Urinary bladder (tissue), 4 donors: Measurements from ENCODE around the gene FAM222A. TPM values are rescaled to one million over a fixed set of nuclear protein-coding genes. Genes with fewer than 3 reads are reported as not detected.

Experiments
- DNase-seq: peaks from one replicate; pipeline ENCODE4 v3.0.0-alpha.2; 2015; ENCODE audit errors: extremely low spot score
- H3K27ac ChIP-seq: one replicate; pipeline ENCODE4 v1.5.1; 2013; ENCODE audit warnings: low read depth, mild to moderate bottlenecking, moderate library complexity
- H3K36me3 ChIP-seq: one replicate; pipeline ENCODE4 v1.6.1; 2013; ENCODE audit warnings: mild to moderate bottlenecking, moderate library complexity; ENCODE audit not compliant: insufficient read depth
- H3K4me1 ChIP-seq: one replicate; pipeline ENCODE4 v1.6.1; 2013; ENCODE audit warnings: mild to moderate bottlenecking, moderate library complexity; ENCODE audit not compliant: insufficient read depth
- H3K4me3 ChIP-seq: one replicate; pipeline ENCODE4 v1.5.1; 2013; ENCODE audit warnings: low read depth, low read length
- WGBS: extraction: QIAGEN DNeasy Blood & Tissue Kit; methylation state at CpG from one replicate; pipeline ENCODE4 v1.1.7; 2013; 5-methylcytosine and 5-hydroxymethylcytosine counted together
- polyA plus RNA-seq: library from polyadenylated mRNA; stranded (reverse); fragments of 200-250 nt; gene quantifications from one replicate; pipeline ENCODE4 v1.2.3, GENCODE V29; 2013
- total RNA-seq: library from RNA; depleted of rRNA; stranded (reverse); fragments of >200 nt; gene quantifications from one replicate; pipeline ENCODE4 v1.2.3, GENCODE V29; 2014
- donor health status: healthy with polysubstance abuse.
- donor health status: healthy.

The FAM222A gene
- total and polyA plus RNA-seq, 2 donors: 1.2 TPM

GRCh38 chr12:109737631-109738030 is 24.0 kb downstream of the FAM222A start:
- 77% methylated on average over 7 of the region's 7 CpGs for WGBS
- no peak overlapping the region for H3K4me3 ChIP-seq
- no peak for DNase-seq

GRCh38 chr12:109738209-109738608 is 24.6 kb downstream of the FAM222A start:
- no peaks in the 10 kb centered on the region for H3K4me1 ChIP-seq
- no peaks in the 10 kb centered on the region for H3K36me3 ChIP-seq
- no peak overlapping the region for H3K4me3 ChIP-seq
- H3K27ac ChIP-seq: no peak overlapping the region
- 70% methylated on average over 4 of the region's 4 CpGs for WGBS
- DNase-seq: no peak

More at GRCh38 chr12:109737631-109738030, 24.0 kb downstream of the FAM222A start:
- Histone ChIP-seq H3K4me1 (no peaks in the 10 kb centered on the region), H3K27ac (no peak overlapping the region), H3K36me3 (no peaks in the 10 kb centered on the region)

GRCh38 chr12:109738878-109739665 is 25.4 kb downstream of the FAM222A start:
- Histone ChIP-seq H3K27ac (no peak overlapping the region), H3K36me3 (no peaks in the 10 kb centered on the region), H3K4me3 (no peak overlapping the region), H3K4me1 (no peaks in the 10 kb centered on the region)
- 84% methylated on average over 6 of the region's 6 CpGs for WGBS
- no peak for DNase-seq

- Histone ChIP-seq H3K27ac (no peak overlapping the region), H3K36me3 (no peaks in the 10 kb centered on the region), H3K4me1 (no peaks in the 10 kb centered on the region), H3K4me3 (no peak overlapping the region)
- WGBS: 36% methylated on average over 18 of the region's 18 CpGs
- DNase-seq: no peak
Measured at GRCh38 chr12:109739747-109740693, 26.4 kb downstream of the FAM222A start.

- 90% methylated on average over 10 of the region's 10 CpGs for WGBS
- Histone ChIP-seq H3K36me3 (no peaks in the 10 kb centered on the region), H3K4me1 (no peaks in the 10 kb centered on the region), H3K27ac (no peak overlapping the region), H3K4me3 (no peak overlapping the region)
- DNase-seq: no peak
Measured at GRCh38 chr12:109740694-109741245, 27.1 kb downstream of the FAM222A start.

GRCh38 chr12:109741286-109741969 is 27.8 kb downstream of the FAM222A start:
- DNase-seq: no peak

GRCh38 chr12:109741970-109742703 is 28.5 kb downstream of the FAM222A start:
- Histone ChIP-seq H3K4me3 (no peak overlapping the region), H3K27ac (no peak overlapping the region), H3K4me1 (no peaks in the 10 kb centered on the region), H3K36me3 (no peaks in the 10 kb centered on the region)
- DNase-seq: no peak
- WGBS: 86% methylated on average over 14 of the region's 14 CpGs

More at GRCh38 chr12:109741286-109741969, 27.8 kb downstream of the FAM222A start:
- Histone ChIP-seq H3K36me3 (no peaks in the 10 kb centered on the region), H3K4me3 (no peak overlapping the region), H3K27ac (no peak overlapping the region), H3K4me1 (no peaks in the 10 kb centered on the region)
- 90% methylated on average over 4 of the region's 4 CpGs for WGBS

GRCh38 chr12:109743076-109743910 is 29.7 kb downstream of the FAM222A start:
- WGBS: 90% methylated on average over 17 of the region's 17 CpGs
- H3K27ac ChIP-seq: no peak overlapping the region
- no peaks in the 10 kb centered on the region for H3K4me1 ChIP-seq
- no peak for DNase-seq
- H3K36me3 ChIP-seq: no peaks in the 10 kb centered on the region
- no peak overlapping the region for H3K4me3 ChIP-seq

- no peak overlapping the region for H3K27ac ChIP-seq
- no peak for DNase-seq
Measured at GRCh38 chr12:109744026-109744425, 30.4 kb downstream of the FAM222A start.

GRCh38 chr12:109744986-109745942 is 31.6 kb downstream of the FAM222A start:
- Histone ChIP-seq H3K36me3 (no peaks in the 10 kb centered on the region), H3K4me3 (no peak overlapping the region), H3K4me1 (no peaks in the 10 kb centered on the region), H3K27ac (no peak overlapping the region)
- no peak for DNase-seq
- WGBS: 40% methylated on average over 8 of the region's 8 CpGs

More at GRCh38 chr12:109744026-109744425, 30.4 kb downstream of the FAM222A start:
- Histone ChIP-seq H3K36me3 (no peaks in the 10 kb centered on the region), H3K4me3 (no peak overlapping the region), H3K4me1 (no peaks in the 10 kb centered on the region)
- 97% methylated on average over 14 of the region's 14 CpGs for WGBS
